ENCODE results near the gene TMEM222.

GRCh38 chr1:27299385-27300271, 22.3 kb upstream of the TMEM222 start:
- no peak for TF ChIP-seq CTCF (IDR thresholded peaks at IDR 0.05)
- TF ChIP-seq REST (IDR thresholded peaks at IDR 0.05; ENCODE audit: low read depth, low read length), result peak; percentile 55; the same call in 1 of the 2 replicates
- TF ChIP-seq TAF1 (IDR thresholded peaks at IDR 0.05; ENCODE audit: borderline replicate concordance, low read depth, low read length), result peak; percentile 68; the same call in 1 of the 2 replicates
- no peak for TF ChIP-seq RCOR1 (IDR thresholded peaks at IDR 0.05; ENCODE audit: low read length)
- peak; percentile 74 for TF ChIP-seq POLR2AphosphoS5 (IDR thresholded peaks at IDR 0.05; ENCODE audit: low read depth, low read length)
- TF ChIP-seq ZBTB33 (IDR thresholded peaks at IDR 0.05; ENCODE audit: borderline replicate concordance, low read depth), result no peak
- no peak for TF ChIP-seq USF2 (IDR thresholded peaks at IDR 0.05; ENCODE audit: borderline replicate concordance, low read depth, low read length)
- no peak for TF ChIP-seq EZH2phosphoT487 (IDR thresholded peaks at IDR 0.05; ENCODE audit: borderline replicate concordance, low read depth)
- peak; percentile 48; the same call in 1 of the 2 replicates for TF ChIP-seq MAX (IDR thresholded peaks at IDR 0.05; ENCODE audit: low read depth)
- peak; percentile 50; the same call in 1 of the 2 replicates for TF ChIP-seq MXI1 (IDR thresholded peaks at IDR 0.05; ENCODE audit: low read depth, low read length)
- no peak for TF ChIP-seq RAD21 (IDR thresholded peaks at IDR 0.05; ENCODE audit: low read length)
- peak; percentile 32; the same call in 1 of the 2 replicates for TF ChIP-seq NFIC (IDR thresholded peaks at IDR 0.05; ENCODE audit: borderline replicate concordance)
- peak; percentile 24; the same call in 1 of the 2 replicates for TF ChIP-seq SMC3 (IDR thresholded peaks at IDR 0.05; ENCODE audit: low read depth, low read length)
- TF ChIP-seq YY1 (IDR thresholded peaks at IDR 0.05; ENCODE audit: low read depth), result peak; percentile 72

All from SK-N-SH (cell line).